Mesenchymal stem cell (in vitro differentiated cells and primary cell): ENCODE results near the gene ZNF217.
"Not testable (repeated sequence)": the region's sequence is repeated elsewhere in the genome, so short reads cannot be mapped to it uniquely, and the experiment has no call there.

Source experiments
- DNase-seq: peaks from one replicate; pipeline ENCODE4 v3.0.0-alpha.2; 2013
- H2AFZ ChIP-seq: one replicate; pipeline ENCODE4 v1.6.1; 2013; ENCODE audit warnings: low read depth, mild to moderate bottlenecking, control low read depth, inconsistent platforms, low read length, moderate library complexity
- H2AK5ac ChIP-seq: 2 replicates; pipeline ENCODE4 v1.6.1; 2013; ENCODE audit warnings: low read length, moderate library complexity, mild to moderate bottlenecking, inconsistent platforms; ENCODE audit not compliant: severe bottlenecking
- H2BK120ac ChIP-seq: one replicate; pipeline ENCODE4 v1.6.1; 2013; ENCODE audit warnings: low read depth, mild to moderate bottlenecking, inconsistent platforms, low read length, moderate library complexity
- H2BK12ac ChIP-seq, 2 experiments: one replicate each; pipeline ENCODE4 v1.6.1; 2013; ENCODE audit warnings: inconsistent platforms in 2 of 2, low read length in 2 of 2, mild to moderate bottlenecking in 2 of 2, moderate library complexity in 2 of 2, control low read depth in 1 of 2
- H2BK15ac ChIP-seq: one replicate; pipeline ENCODE4 v1.6.1; 2013; ENCODE audit warnings: mild to moderate bottlenecking, low read depth, inconsistent platforms; ENCODE audit not compliant: poor library complexity, severe bottlenecking
- H2BK5ac ChIP-seq: 2 replicates; pipeline ENCODE4 v1.6.1; 2013; ENCODE audit warnings: low read depth, mild to moderate bottlenecking, low read length, control low read depth, inconsistent platforms; ENCODE audit not compliant: poor library complexity, severe bottlenecking
- H3K14ac ChIP-seq, 2 experiments: one replicate each; pipeline ENCODE4 v1.6.1; 2013; ENCODE audit warnings: inconsistent platforms in 2 of 2, low read length in 2 of 2, control low read depth in 1 of 2, mild to moderate bottlenecking in 1 of 2, moderate library complexity in 1 of 2
- H3K18ac ChIP-seq, 2 experiments: one replicate each; pipeline ENCODE4 v1.6.1; 2013; ENCODE audit warnings: inconsistent platforms in 2 of 2, low read length in 2 of 2, control low read depth in 1 of 2, low read depth in 1 of 2, mild to moderate bottlenecking in 1 of 2
- H3K23ac ChIP-seq, 2 experiments: one replicate each; pipeline ENCODE4 v1.6.1; 2013; ENCODE audit warnings: inconsistent platforms in 2 of 2, low read length in 2 of 2, mild to moderate bottlenecking in 2 of 2, moderate library complexity in 2 of 2, control low read depth in 1 of 2
- H3K27ac ChIP-seq: 2 replicates; pipeline ENCODE4 v1.5.1; 2013; ENCODE audit warnings: mild to moderate bottlenecking, moderate library complexity, low read length, control low read depth, inconsistent platforms; ENCODE audit not compliant: poor library complexity, severe bottlenecking
- H3K27me3 ChIP-seq, 2 experiments: 2 replicates each; pipeline versions ENCODE4 v1.6.1 to v1.7.0; 2013; ENCODE audit warnings: low read length in 2 of 2, mild to moderate bottlenecking in 2 of 2, moderate library complexity in 2 of 2, control low read depth in 1 of 2, inconsistent platforms in 1 of 2; ENCODE audit not compliant: control insufficient read depth in 1 of 2, insufficient read depth in 1 of 2
- H3K36me3 ChIP-seq, 2 experiments: 2 replicates each; pipeline versions ENCODE4 v1.6.1 to v1.7.0; 2013; ENCODE audit warnings: low read length in 2 of 2, control low read depth in 1 of 2, inconsistent platforms in 1 of 2, low read depth in 1 of 2, mild to moderate bottlenecking in 1 of 2; ENCODE audit not compliant: insufficient read depth in 2 of 2, control insufficient read depth in 1 of 2
- H3K4ac ChIP-seq, 2 experiments: one replicate each; pipeline ENCODE4 v1.6.1; 2013; ENCODE audit warnings: inconsistent platforms in 2 of 2, low read length in 2 of 2, mild to moderate bottlenecking in 2 of 2, moderate library complexity in 2 of 2, control low read depth in 1 of 2, low read depth in 1 of 2
- H3K4me1 ChIP-seq: 2 replicates; pipeline ENCODE4 v1.6.1; 2013; ENCODE audit warnings: low read depth, low read length, control low read depth; ENCODE audit not compliant: control insufficient read depth, insufficient read depth
- H3K4me2 ChIP-seq: 2 replicates; pipeline ENCODE4 v1.6.1; 2013; ENCODE audit warnings: low read length, mild to moderate bottlenecking, inconsistent platforms; ENCODE audit not compliant: poor library complexity, severe bottlenecking
- H3K4me3 ChIP-seq, 2 experiments: 2 replicates each; pipeline versions ENCODE4 v1.5.1 to v1.7.0; 2013; ENCODE audit warnings: low read length in 2 of 2, mild to moderate bottlenecking in 2 of 2, control low read depth in 1 of 2, low read depth in 1 of 2; ENCODE audit not compliant: insufficient read depth in 1 of 2
- H3K79me1 ChIP-seq: replicated peaks from 2 replicates; pipeline ENCODE4 v1.6.1; 2013; ENCODE audit warnings: mild to moderate bottlenecking, control low read depth, low read length, inconsistent platforms; ENCODE audit not compliant: poor library complexity, severe bottlenecking
- H3K9ac ChIP-seq: 2 replicates; pipeline ENCODE4 v1.7.0; 2013; ENCODE audit warnings: mild to moderate bottlenecking, low read length, moderate library complexity
- H3K9me3 ChIP-seq: 2 replicates; pipeline ENCODE4 v1.7.0; 2013; ENCODE audit warnings: mild to moderate bottlenecking, low read length; ENCODE audit not compliant: control insufficient read depth
- H4K8ac ChIP-seq: one replicate; pipeline ENCODE4 v1.6.1; 2013; ENCODE audit warnings: inconsistent platforms, mild to moderate bottlenecking, low read length, moderate library complexity
- H4K91ac ChIP-seq: one replicate; pipeline ENCODE4 v1.6.1; 2013; ENCODE audit warnings: mild to moderate bottlenecking, low read length, inconsistent platforms
- WGBS: methylation state at CpG from one replicate; pipeline ENCODE4 v1.1.7; 2013; ENCODE audit warnings: mixed read lengths; 5-methylcytosine and 5-hydroxymethylcytosine counted together

The ZNF217 gene

GRCh38 chr20:53590608-53591007 lies 3.0 kb downstream of the ZNF217 start:
- not testable (repeated sequence) for H3K27me3 ChIP-seq, H3K4me2 ChIP-seq, H3K4ac ChIP-seq, H3K36me3 ChIP-seq, H3K27ac ChIP-seq, H3K79me1 ChIP-seq, H2AK5ac ChIP-seq, H4K8ac ChIP-seq, H4K91ac ChIP-seq, H3K18ac ChIP-seq, H3K9me3 ChIP-seq, DNase-seq, H3K23ac ChIP-seq, H3K4me1 ChIP-seq, H2BK5ac ChIP-seq, H2BK15ac ChIP-seq, H2BK12ac ChIP-seq, H2AFZ ChIP-seq, H2BK120ac ChIP-seq, H3K14ac ChIP-seq
- Histone ChIP-seq H3K4me3 (peak overlapping the region in 1 of 2 experiments; percentile 83), H3K9ac (peak overlapping the region; percentile 98)

- H2AFZ ChIP-seq, H2BK5ac ChIP-seq, H4K91ac ChIP-seq, H3K23ac ChIP-seq, H3K18ac ChIP-seq, H3K36me3 ChIP-seq, H2AK5ac ChIP-seq, H3K27me3 ChIP-seq, H3K4ac ChIP-seq, H3K4me1 ChIP-seq, H2BK120ac ChIP-seq, DNase-seq, H3K79me1 ChIP-seq, H3K27ac ChIP-seq, H4K8ac ChIP-seq, H2BK15ac ChIP-seq, H3K4me2 ChIP-seq, H2BK12ac ChIP-seq, H3K9me3 ChIP-seq, H3K14ac ChIP-seq: not testable (repeated sequence)
- WGBS, result 80% methylated on average over 1 of the region's 2 CpGs
- Histone ChIP-seq H3K9ac (peak overlapping the region; percentile 98), H3K4me3 (peak overlapping the region in 1 of 2 experiments; percentile 83)
Measured at GRCh38 chr20:53590122-53590521, 3.5 kb downstream of the ZNF217 start.

DNA sequence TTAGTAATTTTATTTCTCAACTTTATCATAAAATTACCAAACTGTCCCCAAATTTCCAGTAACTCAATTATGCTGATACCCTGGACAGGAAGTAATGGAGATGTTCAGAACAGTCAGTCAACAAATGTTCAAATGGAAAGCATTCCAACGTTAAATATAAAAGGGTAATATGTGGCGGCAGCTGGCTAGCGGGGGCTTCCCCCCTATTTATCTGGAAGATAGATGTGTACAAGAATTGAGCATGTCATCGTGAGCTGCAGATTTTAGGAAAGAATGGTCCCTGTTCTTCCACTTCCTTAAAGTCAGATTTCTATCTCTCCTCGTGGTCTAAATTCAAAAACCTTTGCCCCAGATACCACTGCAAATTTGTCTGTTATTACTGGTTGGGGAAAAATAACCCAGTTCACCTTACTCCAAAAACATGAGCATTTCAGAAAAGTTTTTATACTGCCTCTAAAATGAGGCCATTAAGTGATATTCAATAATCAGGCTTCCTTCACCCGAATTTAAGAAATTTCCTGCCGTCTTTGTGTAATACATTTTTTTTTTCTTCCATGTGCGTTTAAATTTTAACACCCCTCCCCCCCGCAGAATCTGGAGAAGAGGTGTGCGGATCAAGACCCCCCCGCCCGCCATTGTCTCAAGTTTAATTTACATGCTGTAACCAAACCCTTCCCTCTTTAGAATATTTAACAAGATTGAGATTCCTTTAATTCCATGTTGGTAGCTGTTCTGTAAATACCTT lies 4.1 kb downstream of the ZNF217 start:
- 18% methylated on average over 7 of the region's 12 CpGs for WGBS
- not testable (repeated sequence) for H3K4ac ChIP-seq, H2BK5ac ChIP-seq, H3K23ac ChIP-seq, H3K79me1 ChIP-seq, H3K36me3 ChIP-seq, H2BK12ac ChIP-seq, H3K4me1 ChIP-seq, DNase-seq, H4K91ac ChIP-seq, H2AFZ ChIP-seq, H3K27me3 ChIP-seq, H2BK120ac ChIP-seq, H3K9me3 ChIP-seq, H4K8ac ChIP-seq, H2AK5ac ChIP-seq, H3K18ac ChIP-seq, H3K14ac ChIP-seq, H2BK15ac ChIP-seq, H3K27ac ChIP-seq
- Histone ChIP-seq H3K4me2 (peak overlapping the region; percentile 53), H3K4me3 (peak overlapping the region in 1 of 2 experiments; percentile 83), H3K9ac (peak overlapping the region; percentile 98)

GRCh38 chr20:53587157-53587703 lies 6.4 kb downstream of the ZNF217 start:
- H3K14ac ChIP-seq, H3K4me2 ChIP-seq, H3K23ac ChIP-seq, H2BK12ac ChIP-seq, H4K8ac ChIP-seq, H3K79me1 ChIP-seq, H3K36me3 ChIP-seq, H3K4me1 ChIP-seq, H2AFZ ChIP-seq, H3K4ac ChIP-seq, H2AK5ac ChIP-seq, DNase-seq, H4K91ac ChIP-seq, H3K18ac ChIP-seq, H2BK120ac ChIP-seq, H3K27me3 ChIP-seq, H2BK15ac ChIP-seq, H3K4me3 ChIP-seq, H3K9me3 ChIP-seq, H3K27ac ChIP-seq, H2BK5ac ChIP-seq: not testable (repeated sequence)
- H3K9ac ChIP-seq, result peak overlapping the region; percentile 38
- no CpG with 5 or more reads among the region's 1 CpG for WGBS
